ENCODE data around the gene POLR3K.

DNA sequence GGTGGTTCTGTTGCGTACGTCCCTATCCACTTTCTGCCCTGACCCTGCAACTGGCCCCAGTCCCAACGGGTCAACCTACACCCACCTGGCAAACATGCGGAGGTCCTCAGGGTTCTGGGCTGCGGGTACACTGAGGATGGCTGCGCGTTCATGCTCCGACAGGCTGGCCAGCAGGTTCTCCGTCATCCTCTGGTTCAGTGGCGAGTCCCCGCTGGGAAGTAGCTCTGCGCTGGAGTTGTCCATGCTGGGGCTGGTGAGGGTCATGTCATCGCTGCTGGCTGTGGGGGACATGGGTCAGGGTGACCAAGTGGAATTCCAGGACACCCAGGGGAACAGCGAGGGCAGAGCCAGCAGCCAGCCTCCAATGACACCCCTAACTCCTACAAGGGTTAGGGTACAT is 35.2 kb upstream of the POLR3K start:
- TF ChIP-seq, protein P1, sequence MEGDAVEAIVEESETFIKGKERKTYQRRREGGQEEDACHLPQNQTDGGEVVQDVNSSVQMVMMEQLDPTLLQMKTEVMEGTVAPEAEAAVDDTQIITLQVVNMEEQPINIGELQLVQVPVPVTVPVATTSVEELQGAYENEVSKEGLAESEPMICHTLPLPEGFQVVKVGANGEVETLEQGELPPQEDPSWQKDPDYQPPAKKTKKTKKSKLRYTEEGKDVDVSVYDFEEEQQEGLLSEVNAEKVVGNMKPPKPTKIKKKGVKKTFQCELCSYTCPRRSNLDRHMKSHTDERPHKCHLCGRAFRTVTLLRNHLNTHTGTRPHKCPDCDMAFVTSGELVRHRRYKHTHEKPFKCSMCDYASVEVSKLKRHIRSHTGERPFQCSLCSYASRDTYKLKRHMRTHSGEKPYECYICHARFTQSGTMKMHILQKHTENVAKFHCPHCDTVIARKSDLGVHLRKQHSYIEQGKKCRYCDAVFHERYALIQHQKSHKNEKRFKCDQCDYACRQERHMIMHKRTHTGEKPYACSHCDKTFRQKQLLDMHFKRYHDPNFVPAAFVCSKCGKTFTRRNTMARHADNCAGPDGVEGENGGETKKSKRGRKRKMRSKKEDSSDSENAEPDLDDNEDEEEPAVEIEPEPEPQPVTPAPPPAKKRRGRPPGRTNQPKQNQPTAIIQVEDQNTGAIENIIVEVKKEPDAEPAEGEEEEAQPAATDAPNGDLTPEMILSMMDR (conservative IDR thresholded peaks at IDR 0.05; ENCODE audit: low read length): no peak
- no peak for TF ChIP-seq EZH2phosphoT487 (IDR thresholded peaks at IDR 0.05; ENCODE audit: borderline replicate concordance, low read depth, low read length)
